NCI-H1417 (cell line): ENCODE data around the gene RDH5.
"Not testable (repeated sequence)": the region's sequence is repeated elsewhere in the genome, so short reads cannot be mapped to it uniquely, and the experiment has no call there.

Experiments used
- DNase-seq, 3 experiments: peaks; one replicate each; lab custom pipeline; 2025; lab: John Stamatoyannopoulos, UW

Gene RDH5

DNA sequence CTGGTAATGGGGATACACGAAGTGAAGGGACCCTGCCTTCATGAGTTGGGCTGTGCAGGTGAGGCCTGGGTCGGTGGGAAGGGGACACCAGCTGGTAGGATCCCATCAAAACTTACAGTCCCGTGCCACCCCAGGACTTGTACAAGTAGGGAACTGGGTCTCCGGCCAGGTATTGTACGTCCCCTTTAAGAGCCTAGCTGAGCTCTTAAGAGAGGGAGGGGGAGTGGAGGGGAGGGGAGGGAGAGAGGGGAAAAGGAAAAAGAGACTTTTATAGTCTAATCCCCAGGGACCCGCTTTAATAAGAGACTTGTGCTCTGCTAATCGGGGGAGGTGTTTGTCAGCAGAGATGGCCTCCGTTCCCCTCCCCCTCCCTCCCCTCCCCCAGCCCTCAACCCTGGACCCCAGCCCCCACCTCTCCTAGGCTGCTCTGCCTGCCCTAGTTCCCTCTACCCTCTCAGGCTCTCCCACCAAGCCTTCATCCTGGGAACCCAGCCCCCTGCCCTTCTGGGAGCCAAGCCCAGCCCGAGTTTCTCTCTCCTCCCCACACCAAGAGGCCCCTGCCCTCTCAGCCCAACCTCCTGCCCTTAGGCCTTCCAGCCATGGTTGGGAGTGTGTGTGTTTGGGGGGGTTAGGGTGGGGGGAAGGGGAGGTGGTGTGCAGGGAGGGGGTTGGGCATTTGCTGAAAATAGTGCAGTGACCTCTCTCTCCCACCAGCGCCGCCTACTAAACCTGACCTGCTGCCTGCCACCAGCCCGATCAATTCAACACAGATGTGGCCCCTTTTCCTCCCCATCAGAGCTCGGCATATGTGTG is 25.4 kb downstream of the RDH5 start:
- peak; percentile 75 to 91 (median 86) for DNase-seq

DNA sequence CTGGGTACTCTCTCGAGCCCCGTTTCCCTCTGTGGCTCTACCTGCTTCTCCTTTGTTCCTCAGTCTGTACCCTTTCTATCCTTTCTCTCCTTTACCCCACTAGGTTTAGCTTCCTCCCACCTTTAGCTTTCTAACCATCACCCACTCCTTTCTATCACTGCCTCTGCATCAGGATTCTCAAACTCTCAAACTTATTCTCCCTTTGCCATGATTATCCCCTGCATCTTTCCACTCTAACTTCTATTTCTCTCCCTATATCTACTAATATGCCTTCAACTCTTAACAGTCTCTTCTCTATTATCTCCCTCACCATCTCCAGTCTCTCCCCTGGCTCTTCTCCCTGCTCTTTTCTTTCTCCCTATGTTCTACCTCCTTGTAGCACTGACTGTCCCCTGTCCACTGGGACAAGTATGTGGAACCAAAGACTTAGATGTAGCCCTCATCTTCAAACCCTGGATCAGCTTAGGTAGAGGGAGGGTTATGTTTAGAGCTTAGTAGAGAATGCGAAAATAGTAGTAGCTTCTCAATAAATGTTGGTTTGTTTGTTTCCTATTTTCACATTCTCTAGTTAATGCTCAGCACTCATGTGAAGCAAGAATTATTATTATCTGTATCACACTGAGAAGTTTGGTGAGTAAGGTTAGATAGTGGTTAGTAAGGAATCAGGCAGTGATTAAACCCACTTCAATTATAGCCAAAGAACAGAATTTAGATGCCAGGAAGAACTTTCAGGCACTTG is 26.1 kb downstream of the RDH5 start:
- no peak for DNase-seq

DNA sequence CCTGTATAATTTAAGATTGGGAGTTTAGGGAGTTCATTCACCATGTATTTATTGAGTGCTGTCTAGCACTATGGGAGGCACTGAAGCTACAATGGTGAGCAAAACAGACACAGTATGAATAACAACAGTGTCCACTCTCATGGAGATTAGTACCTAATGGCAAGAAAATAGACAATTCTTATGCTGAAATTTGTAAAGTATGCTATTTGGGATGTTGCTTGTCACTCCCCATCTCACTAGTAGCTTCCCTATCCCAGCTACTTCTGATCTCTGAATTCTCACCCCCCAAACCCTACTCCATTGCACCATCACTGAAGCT is 26.7 kb downstream of the RDH5 start:
- no peak for DNase-seq

DNA sequence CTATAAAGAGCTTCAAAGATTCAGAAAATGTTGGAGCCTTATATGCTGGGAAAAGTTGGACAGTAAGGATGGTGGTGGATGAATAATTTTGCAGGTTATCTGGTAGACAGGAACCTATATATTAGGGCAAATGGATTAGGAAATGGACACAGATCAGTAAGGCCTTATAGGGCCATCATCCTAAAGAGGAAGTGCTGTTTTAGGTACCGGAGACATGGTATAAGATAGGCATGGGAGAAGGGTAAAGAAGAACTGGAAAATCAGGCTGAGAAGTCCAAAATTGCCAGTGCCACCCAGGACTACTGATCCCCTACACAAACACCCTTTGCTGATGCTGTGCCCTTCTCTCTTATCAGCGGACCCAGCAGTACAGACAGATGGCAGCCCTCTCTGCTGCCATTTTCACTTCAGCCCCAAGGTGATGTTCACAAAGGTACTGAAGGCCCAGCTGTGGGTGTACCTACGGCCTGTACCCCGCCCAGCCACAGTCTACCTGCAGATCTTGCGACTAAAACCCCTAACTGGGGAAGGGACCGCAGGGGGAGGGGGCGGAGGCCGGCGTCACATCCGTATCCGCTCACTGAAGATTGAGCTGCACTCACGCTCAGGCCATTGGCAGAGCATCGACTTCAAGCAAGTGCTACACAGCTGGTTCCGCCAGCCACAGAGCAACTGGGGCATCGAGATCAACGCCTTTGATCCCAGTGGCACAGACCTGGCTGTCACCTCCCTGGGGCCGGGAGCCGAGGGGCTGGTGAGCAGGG is 28.2 kb downstream of the RDH5 start:
- no peak for DNase-seq

DNA sequence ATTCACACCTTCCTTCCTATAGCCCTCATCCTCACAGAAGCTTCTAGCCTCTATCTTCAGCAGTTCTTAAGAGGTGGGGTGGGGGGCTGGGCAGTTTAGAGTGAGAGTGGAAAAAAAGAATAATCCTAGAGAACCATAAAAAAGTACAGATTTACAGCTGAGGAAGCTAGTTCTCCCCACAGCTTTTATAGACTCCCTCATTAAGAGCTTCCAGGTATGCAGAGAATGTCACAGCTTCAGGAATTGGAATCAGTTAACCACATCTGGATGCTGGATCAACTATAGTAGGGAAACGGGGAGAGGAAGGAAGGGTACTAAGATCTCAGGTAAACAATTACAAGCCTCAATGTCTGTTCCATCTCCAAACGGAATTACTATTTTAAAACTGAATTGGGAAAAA is 35.1 kb downstream of the RDH5 start:
- DNase-seq = no peak

DNA sequence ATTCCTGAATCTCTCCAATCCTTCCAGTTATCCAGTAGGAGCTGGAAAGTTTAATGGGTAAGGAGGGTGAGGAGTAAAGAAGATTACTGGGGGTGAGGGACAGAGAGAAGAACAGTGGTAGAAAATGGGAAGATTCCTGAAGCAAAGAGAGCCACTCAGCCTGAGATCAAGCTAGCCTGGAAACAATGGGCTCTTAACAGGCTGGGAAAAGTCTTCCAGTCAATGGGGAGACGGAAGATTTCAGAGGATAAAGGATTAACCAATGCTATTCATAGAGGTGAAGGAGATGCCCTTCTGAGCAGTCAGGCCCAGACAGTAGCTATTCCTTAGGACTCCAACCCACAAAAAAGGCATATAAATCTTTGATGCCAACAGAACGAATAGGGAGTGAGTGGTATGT is 37.5 kb downstream of the RDH5 start:
- DNase-seq = no peak

DNA sequence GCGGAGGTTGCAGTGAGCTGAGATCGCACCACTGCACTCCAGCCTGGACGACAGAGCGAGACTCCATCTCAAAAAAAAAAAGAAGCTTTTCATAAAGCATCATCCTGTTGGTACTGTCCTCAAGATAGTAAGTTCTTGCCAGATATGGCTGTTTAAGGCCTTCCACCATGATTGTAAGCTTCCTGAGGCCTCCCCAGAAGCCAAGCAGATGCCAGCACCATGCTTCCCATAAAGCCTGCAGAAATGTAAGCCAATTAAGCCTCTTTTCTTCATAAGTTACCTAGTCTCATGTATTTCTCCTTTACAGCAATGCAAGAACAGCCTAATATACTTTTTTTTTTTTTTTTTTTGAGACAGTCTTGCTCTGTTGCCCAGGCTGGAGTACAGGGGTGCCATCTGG is 38.4 kb downstream of the RDH5 start:
- not testable (repeated sequence) for DNase-seq

DNA sequence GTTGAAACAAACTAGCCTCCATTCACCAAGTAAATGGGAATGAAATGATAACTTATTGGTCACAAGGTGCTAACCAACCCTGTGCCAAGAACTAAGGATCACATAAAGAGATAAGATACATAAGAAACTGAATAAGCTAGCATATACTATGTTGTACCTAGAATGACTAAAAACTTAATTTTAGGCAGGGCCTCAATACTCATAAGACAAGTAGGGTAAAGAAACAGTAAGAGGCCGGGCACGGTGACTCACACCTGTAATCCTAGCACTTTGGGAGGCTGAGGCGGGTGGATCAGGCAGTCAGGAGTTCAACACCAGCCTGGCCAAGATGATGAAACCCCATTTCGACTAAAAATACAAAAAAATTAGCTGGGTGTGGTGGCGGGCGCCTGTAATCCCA is 40.5 kb downstream of the RDH5 start:
- no peak for DNase-seq

DNA sequence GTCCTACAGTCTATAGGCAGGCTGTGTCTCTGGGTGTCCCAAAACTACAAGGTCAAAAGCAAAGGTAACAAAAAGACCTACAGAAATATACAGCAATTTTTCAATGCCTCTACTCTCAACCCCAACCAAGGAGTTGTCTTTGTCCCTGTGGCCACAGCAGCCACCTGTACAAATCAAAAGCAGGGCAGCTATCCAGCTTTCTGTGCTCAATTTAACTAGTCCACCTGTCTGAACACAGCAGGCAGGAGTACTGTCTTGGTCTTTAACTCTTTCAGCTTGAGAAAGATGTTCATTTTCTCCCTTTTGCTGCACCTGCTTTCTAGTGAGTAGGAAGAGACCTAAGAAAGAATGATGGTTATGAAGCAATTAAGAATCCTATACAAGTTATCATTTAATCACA is 42.5 kb downstream of the RDH5 start:
- DNase-seq = no peak

DNA sequence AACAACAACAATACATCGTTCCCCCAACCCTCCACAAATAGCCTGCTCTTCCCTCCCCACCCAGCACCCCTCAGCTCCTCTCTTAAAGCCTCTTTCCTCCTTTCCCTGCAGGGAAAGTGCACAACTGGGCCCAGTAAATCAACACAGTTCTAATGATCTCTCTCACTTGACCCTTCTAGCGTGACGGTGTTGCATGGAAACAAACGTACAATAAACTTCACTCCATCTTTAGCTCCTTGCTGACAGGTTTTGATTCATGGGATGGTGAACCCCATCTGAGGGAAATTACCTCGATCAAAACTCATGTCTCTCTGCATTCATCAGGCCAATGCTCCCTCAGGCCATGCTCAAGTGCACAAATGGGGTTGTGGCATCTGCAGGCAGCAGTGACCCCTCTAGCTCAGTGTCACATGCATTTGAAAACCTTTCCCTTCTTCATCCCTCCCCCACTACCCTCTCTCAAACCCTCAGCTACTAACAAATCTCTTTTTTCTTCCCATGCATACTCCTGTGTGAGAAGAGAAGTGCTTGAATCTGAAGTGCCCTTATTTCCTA is 45.6 kb downstream of the RDH5 start:
- DNase-seq = peak; percentile 9 to 82 (median 60)

DNA sequence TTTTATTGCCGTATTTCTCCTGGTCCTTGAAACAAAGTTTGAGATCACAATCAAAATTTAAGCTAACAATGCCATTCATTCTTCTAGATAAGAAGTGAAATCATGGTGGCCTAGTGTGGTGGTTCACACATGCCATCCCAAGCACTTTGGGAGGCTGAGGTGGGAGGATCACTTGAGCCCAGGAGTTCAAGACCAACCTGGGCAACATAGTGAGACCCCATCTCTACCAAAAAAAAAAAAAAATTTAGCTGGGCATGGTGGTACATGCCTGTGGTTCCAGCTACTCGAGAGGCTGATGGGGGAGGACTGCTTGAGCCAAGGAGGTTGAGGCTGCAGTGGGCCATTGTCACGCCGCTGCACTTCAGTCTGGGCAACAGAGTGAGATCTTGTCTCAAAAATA is 47.0 kb downstream of the RDH5 start:
- DNase-seq = no peak

DNA sequence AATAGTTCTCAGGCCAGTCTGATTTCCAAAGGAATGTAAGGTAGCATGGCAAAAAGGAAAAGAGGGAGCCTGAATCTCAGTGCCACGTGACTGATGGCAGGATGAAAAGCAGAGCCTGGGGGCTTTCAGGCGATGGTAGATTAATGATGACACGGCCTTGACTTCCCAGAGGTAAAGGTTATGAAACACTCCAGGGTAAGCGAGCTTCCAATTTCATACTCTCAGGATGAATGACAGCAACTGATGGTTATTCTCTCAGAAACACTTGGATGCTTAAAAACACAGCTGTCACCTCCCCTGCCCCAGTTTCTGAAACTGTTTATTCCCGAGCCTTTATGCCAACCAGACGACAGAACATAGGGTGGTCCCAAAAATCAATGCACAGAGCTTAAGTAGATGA is 51.5 kb downstream of the RDH5 start:
- DNase-seq = no peak
